Psoas muscle (tissue), 8 donors: Measurements from ENCODE around the gene BOLA3. TPM values are rescaled to one million over a fixed set of nuclear protein-coding genes. Genes with fewer than 3 reads are reported as not detected.

ENCODE experiments used
- ATAC-seq, 4 donors: fragments of 200-7000 bp; cut with Tn5 transposase; one replicate each; pipeline ENCODE4 v1.9.1; 2020; ENCODE audit warnings: moderate library complexity in 3 of 4, mild to moderate bottlenecking in 2 of 4
- DNase-seq, 2 donors: peaks; one replicate each; pipeline ENCODE4 v3.0.0-alpha.2; 2020
- H3K27ac ChIP-seq: fragments of 200-600 bp; one replicate; pipeline ENCODE4 v1.8.0; 2022
- H3K27me3 ChIP-seq, 3 donors: fragments of 200-600 bp in 1 of 3; one replicate each; pipeline versions ENCODE4 v1.6.1 to v1.8.0; 2013 to 2022; ENCODE audit warnings: low read length in 2 of 3, mild to moderate bottlenecking in 2 of 3, moderate library complexity in 1 of 3; ENCODE audit not compliant: insufficient read depth in 3 of 3
- H3K36me3 ChIP-seq, 2 donors: fragments of 200-600 bp in 1 of 2; one replicate each; pipeline versions ENCODE4 v1.6.1 to v1.8.0; 2013 to 2022; ENCODE audit warnings: low read depth in 1 of 2, mild to moderate bottlenecking in 1 of 2, moderate library complexity in 1 of 2; ENCODE audit not compliant: insufficient read depth in 1 of 2
- H3K4me1 ChIP-seq: fragments of 200-600 bp; one replicate; pipeline ENCODE4 v1.8.0; 2022
- H3K4me3 ChIP-seq: fragments of 200-600 bp; one replicate; pipeline ENCODE4 v1.8.0; 2022; ENCODE audit warnings: mild to moderate bottlenecking
- H3K9me3 ChIP-seq: fragments of 200-600 bp; one replicate; pipeline ENCODE4 v1.8.0; 2022
- CTCF ChIP-seq: fragments of 200-600 bp; IDR thresholded peaks from one replicate; pipeline ENCODE4 v1.8.0; 2022; ENCODE audit warnings: antibody characterized with exemption
- WGBS, 3 donors: extraction: QIAGEN DNeasy Blood & Tissue Kit; methylation state at CpG; one replicate each; pipeline versions ENCODE4 v1.1.6 to v1.1.7; 2013; 5-methylcytosine and 5-hydroxymethylcytosine counted together
- intact Hi-C, 2 donors: fragments of 100-400 bp; cut with DNase I; formaldehyde crosslinking; loops; one replicate each; pipeline versions ENCODE4 v1.11.0 to v1.14.2; 2022
- polyA plus RNA-seq, 3 donors: library from polyadenylated mRNA; stranded (reverse); fragments of 200-250 nt; gene quantifications; one replicate each; pipeline ENCODE4 v1.2.3, GENCODE V29; 2013
- total RNA-seq, 4 donors: library from RNA; stranded (reverse); fragmentation: NEBNext Ultra II Directional in 2 of 4; extraction: Animal tissue kit (Norgen Biotek cat#: 25700) in 2 of 4; gene quantifications; one replicate each; pipeline versions ENCODE4 v1.2.1 to v1.2.4, GENCODE V29; 2021 to 2023
- donor health status: healthy with polysubstance abuse.
- donor health status: DM: no; HTN: no; CAD: no; lungs with moderate emphysema.
- donor health status: Bipolar disorder and iron deficiency.
- donor health status: healthy.
- donor health status: DM: yes; HTN: yes; CAD: no.
- donor health status: DM: no; HTN: no; CAD: no.
- donor health status: DM: no; HTN: no; CAD: no.
- donor health status: DM: yes; HTN: yes; CAD: no.

BOLA3 gene
- total and polyA plus RNA-seq, 7 donors, result 47.7 to 117 (median 65.9) TPM

GRCh38 chr2:74119912-74120825 lies 27.5 kb downstream of the BOLA3 start:
- peak overlapping the region; percentile 58 for H3K27ac ChIP-seq
- H3K27me3 ChIP-seq, result no peaks in the 10 kb centered on the region
- H3K9me3 ChIP-seq, result peaks cover 11% of the 10 kb centered on the region
- WGBS, 3 donors, result 7 to 12% (median 9%) methylated on average over 53 to 59 of the region's 59 CpGs
- intact Hi-C loops, result loop anchor here in 1 of 2 donors (2.0 kb wide), 1 partner anchor 29 kb away; no protein-coding TSS in a partner anchor
- H3K36me3 ChIP-seq, result no peaks in the 10 kb centered on the region
- DNase-seq (peak; percentile 81 to 82), ATAC-seq (peak; percentile 86 to 97 (median 95))
- H3K4me3 ChIP-seq, result peak overlapping the region; percentile 72
- no peaks in the 10 kb centered on the region for H3K4me1 ChIP-seq
- TF ChIP-seq CTCF, result peak; percentile 45

- DNase-seq (no peak), ATAC-seq (no peak)
- peak; percentile 6 for TF ChIP-seq CTCF
- no peaks in the 10 kb centered on the region for H3K27me3 ChIP-seq
- no peaks in the 10 kb centered on the region for H3K36me3 ChIP-seq
- peaks cover 11% of the 10 kb centered on the region for H3K9me3 ChIP-seq
- H3K4me1 ChIP-seq, result no peaks in the 10 kb centered on the region
- no peak overlapping the region for H3K27ac ChIP-seq
- intact Hi-C loops, result no loop called here
- peak overlapping the region; percentile 72 for H3K4me3 ChIP-seq
Observed at GRCh38 chr2:74119339-74119738, 28.4 kb downstream of the BOLA3 start.

- DNase-seq (no peak), ATAC-seq (no peak)
- no peaks in the 10 kb centered on the region for H3K27me3 ChIP-seq
- H3K4me1 ChIP-seq, result no peaks in the 10 kb centered on the region
- intact Hi-C loops, result no loop called here
- no peaks in the 10 kb centered on the region for H3K9me3 ChIP-seq
- H3K36me3 ChIP-seq, result no peaks in the 10 kb centered on the region
- no peak overlapping the region for H3K4me3 ChIP-seq
- no peak for TF ChIP-seq CTCF
- H3K27ac ChIP-seq, result no peak overlapping the region
Observed at GRCh38 chr2:74111380-74111779, 36.3 kb downstream of the BOLA3 start.

- WGBS, 3 donors, result 80 to 89% (median 80%) methylated on average over 3 of the region's 3 CpGs
- Histone ChIP-seq H3K4me3 (no peak overlapping the region), H3K36me3 (no peaks in the 10 kb centered on the region), H3K27me3 (no peaks in the 10 kb centered on the region), H3K9me3 (no peaks in the 10 kb centered on the region), H3K4me1 (no peaks in the 10 kb centered on the region), H3K27ac (no peak overlapping the region)
- no peak for TF ChIP-seq CTCF
- intact Hi-C loops, result no loop called here
- DNase-seq (no peak), ATAC-seq (no peak)
Observed at GRCh38 chr2:74110537-74110936, 37.2 kb downstream of the BOLA3 start.
